Osteoblast (primary cell): ENCODE measurements around the gene SLC51B. TPM values are rescaled to one million over a fixed set of nuclear protein-coding genes. Genes with fewer than 3 reads are reported as not detected.
A peak's percentile ranks its signal among the peaks of the same experiment; 100 is the strongest.

Experiments used
- DNase-seq: peaks from one replicate; pipeline ENCODE4 v3.0.0; 2011; ENCODE audit warnings: low spot score, mixed read lengths; ENCODE audit not compliant: insufficient read length; ENCODE audit errors: missing footprints
- H2AFZ ChIP-seq: 2 replicates; pipeline ENCODE4 v1.6.0; 2011; ENCODE audit warnings: mild to moderate bottlenecking, low read length
- H3K27ac ChIP-seq: 2 replicates; pipeline ENCODE4 v1.5.1; 2011; ENCODE audit warnings: mild to moderate bottlenecking, low read depth, low read length, moderate library complexity
- H3K27me3 ChIP-seq: 2 replicates; pipeline ENCODE4 v1.6.0; 2012; ENCODE audit warnings: mild to moderate bottlenecking, control low read depth, inconsistent platforms, low read length, moderate library complexity; ENCODE audit not compliant: insufficient read depth
- H3K36me3 ChIP-seq: 2 replicates; pipeline ENCODE4 v1.5.1; 2011; ENCODE audit warnings: mild to moderate bottlenecking, low read length, control low read depth, moderate library complexity; ENCODE audit not compliant: insufficient read depth
- H3K4me1 ChIP-seq: 2 replicates; pipeline ENCODE4 v1.5.1; 2011; ENCODE audit warnings: mild to moderate bottlenecking, low read length, control low read depth, moderate library complexity; ENCODE audit not compliant: insufficient read depth
- H3K4me2 ChIP-seq: 2 replicates; pipeline ENCODE4 v1.6.0; 2011; ENCODE audit warnings: mild to moderate bottlenecking, low read length; ENCODE audit not compliant: insufficient read depth
- H3K4me3 ChIP-seq: fragments of 200-600 bp; sonication (generic); 3 replicates; pipeline ENCODE4 v1.5.1; 2012; ENCODE audit warnings: mild to moderate bottlenecking, low read length, inconsistent platforms; ENCODE audit not compliant: insufficient read depth
- H3K79me2 ChIP-seq: 2 replicates; pipeline ENCODE4 v1.6.0; 2012; ENCODE audit warnings: mild to moderate bottlenecking, low read length, control low read depth, inconsistent platforms; ENCODE audit not compliant: insufficient read depth
- H3K9me3 ChIP-seq: 2 replicates; pipeline ENCODE4 v1.5.1; 2011; ENCODE audit warnings: low read depth, low read length, control low read depth
- H4K20me1 ChIP-seq: 2 replicates; pipeline ENCODE4 v1.6.0; 2012; ENCODE audit warnings: mild to moderate bottlenecking, low read length, control low read depth; ENCODE audit not compliant: insufficient read depth
- total RNA-seq: library from RNA; depleted of rRNA; stranded (reverse); fragments of >200 nt; gene quantifications from 2 replicates; pipeline ENCODE4 v1.2.3, GENCODE V29; 2012
- TF ChIP-seq, protein P1 (sequence below): IDR thresholded peaks from 2 replicates; pipeline ENCODE4 v1.5.1; 2011; ENCODE audit warnings: mild to moderate bottlenecking, low read depth, low read length, moderate library complexity; ENCODE audit errors: extremely low read depth

The SLC51B gene
- total RNA-seq, 1 donor = not detected

DNA sequence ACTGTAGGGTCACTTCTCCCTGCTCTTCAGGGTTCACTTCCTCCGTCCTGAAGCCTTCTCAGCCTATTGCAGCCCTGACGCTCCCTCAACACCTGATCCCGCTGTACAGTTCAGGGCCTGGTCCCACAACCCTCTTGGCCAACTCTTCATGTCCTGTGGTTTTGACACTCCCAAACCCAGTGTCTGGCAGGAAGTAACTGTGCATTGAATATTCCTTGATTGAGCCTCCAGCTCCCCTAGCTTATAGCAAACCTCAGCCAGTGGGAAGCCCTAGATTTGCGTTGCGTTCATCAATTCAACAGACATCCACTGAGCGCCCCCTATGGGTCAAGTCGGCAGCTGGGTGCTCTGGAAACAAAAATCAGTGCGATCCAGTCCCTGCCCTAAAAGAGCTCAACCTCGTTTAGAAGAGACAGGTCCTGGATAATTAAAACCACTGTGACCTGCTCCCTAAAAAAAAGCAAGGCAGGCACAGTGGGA is 56.3 kb downstream of the SLC51B start:
- TF ChIP-seq, protein P1, sequence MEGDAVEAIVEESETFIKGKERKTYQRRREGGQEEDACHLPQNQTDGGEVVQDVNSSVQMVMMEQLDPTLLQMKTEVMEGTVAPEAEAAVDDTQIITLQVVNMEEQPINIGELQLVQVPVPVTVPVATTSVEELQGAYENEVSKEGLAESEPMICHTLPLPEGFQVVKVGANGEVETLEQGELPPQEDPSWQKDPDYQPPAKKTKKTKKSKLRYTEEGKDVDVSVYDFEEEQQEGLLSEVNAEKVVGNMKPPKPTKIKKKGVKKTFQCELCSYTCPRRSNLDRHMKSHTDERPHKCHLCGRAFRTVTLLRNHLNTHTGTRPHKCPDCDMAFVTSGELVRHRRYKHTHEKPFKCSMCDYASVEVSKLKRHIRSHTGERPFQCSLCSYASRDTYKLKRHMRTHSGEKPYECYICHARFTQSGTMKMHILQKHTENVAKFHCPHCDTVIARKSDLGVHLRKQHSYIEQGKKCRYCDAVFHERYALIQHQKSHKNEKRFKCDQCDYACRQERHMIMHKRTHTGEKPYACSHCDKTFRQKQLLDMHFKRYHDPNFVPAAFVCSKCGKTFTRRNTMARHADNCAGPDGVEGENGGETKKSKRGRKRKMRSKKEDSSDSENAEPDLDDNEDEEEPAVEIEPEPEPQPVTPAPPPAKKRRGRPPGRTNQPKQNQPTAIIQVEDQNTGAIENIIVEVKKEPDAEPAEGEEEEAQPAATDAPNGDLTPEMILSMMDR = peak; percentile 88
- DNase-seq = peak; percentile 94
- peaks cover 53% of the 10 kb centered on the region for H3K36me3 ChIP-seq
- H3K4me2 ChIP-seq = no peak overlapping the region
- H3K4me1 ChIP-seq = no peaks in the 10 kb centered on the region
- no peak overlapping the region for H2AFZ ChIP-seq
- H4K20me1 ChIP-seq = no peaks in the 10 kb centered on the region
- H3K27ac ChIP-seq = no peak overlapping the region
- no peak overlapping the region for H3K4me3 ChIP-seq
- H3K27me3 ChIP-seq = no peaks in the 10 kb centered on the region
- no peaks in the 10 kb centered on the region for H3K9me3 ChIP-seq
- no peaks in the 10 kb centered on the region for H3K79me2 ChIP-seq

DNA sequence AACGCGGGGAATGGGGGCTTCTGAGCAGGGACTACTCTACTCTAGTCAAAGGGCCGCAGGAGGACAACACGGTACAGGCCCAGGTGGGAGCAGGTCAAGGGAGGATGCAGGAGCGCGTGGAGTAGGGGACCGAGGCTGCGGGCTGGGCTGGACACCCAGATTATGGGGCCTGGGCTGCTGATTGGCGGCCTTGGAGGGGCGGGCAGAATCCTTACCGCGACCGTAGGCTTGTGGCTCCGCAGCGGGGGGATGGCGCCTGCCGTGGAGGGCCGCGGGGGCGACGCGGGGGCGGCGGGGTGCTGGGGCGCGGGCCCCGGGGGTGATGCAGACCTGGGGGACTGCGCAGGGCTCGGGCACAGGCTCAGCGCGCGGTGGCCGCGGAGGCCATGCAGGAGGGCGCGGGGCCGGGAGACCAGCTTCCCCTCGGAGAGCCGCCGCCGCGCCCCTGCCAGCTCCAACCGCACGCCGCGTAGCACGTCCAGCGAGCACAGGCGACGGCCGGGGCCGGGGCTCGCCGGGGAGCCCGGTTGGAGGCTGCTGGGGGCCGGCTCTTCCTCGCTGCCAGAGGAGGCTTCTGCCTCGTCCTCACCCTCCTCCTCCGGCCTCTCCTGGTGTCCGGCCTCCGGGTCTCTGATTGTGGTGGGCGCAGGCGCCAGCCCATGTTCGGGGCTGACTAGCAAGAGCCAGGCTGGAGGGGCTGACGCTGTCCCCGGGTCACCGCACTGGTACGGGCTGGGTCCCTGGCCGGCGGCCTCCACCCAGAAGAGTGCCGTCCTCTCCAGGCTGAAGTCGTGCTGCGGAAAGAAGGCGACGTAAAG is 56.9 kb downstream of the SLC51B start:
- TF ChIP-seq, protein P1 = no peak
- H3K79me2 ChIP-seq = no peaks in the 10 kb centered on the region
- H3K4me2 ChIP-seq = no peak overlapping the region
- H3K27ac ChIP-seq = no peak overlapping the region
- no peaks in the 10 kb centered on the region for H3K4me1 ChIP-seq
- H4K20me1 ChIP-seq = no peaks in the 10 kb centered on the region
- DNase-seq = no peak
- H3K36me3 ChIP-seq = peaks cover 58% of the 10 kb centered on the region
- H3K4me3 ChIP-seq = no peak overlapping the region
- H2AFZ ChIP-seq = no peak overlapping the region
- H3K9me3 ChIP-seq = no peaks in the 10 kb centered on the region
- no peaks in the 10 kb centered on the region for H3K27me3 ChIP-seq

DNA sequence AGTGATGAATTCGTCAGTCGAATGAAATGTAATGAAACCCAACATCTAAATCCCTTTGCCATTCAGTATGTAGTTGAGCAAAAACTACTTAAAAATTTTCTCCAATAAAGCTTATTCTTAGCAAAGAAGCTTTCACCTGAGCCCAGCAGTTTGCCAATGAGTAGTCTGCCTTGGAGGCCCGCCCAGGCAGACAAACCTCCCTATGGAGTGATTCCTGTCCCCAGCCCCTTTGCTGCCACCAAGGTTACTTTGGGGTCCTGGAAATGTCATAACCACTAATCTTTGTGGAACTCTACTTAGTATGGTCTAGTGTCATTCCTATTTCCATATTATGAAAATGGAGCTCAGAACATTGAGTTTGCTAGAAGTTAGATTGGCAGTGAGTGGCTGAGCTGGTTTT is 57.7 kb downstream of the SLC51B start:
- no peaks in the 10 kb centered on the region for H3K79me2 ChIP-seq
- no peaks in the 10 kb centered on the region for H3K9me3 ChIP-seq
- H3K4me1 ChIP-seq = no peaks in the 10 kb centered on the region
- peaks cover 53% of the 10 kb centered on the region for H3K36me3 ChIP-seq
- H4K20me1 ChIP-seq = no peaks in the 10 kb centered on the region
- DNase-seq = peak; percentile 52
- no peak overlapping the region for H3K4me3 ChIP-seq
- no peak overlapping the region for H3K4me2 ChIP-seq
- H3K27ac ChIP-seq = no peak overlapping the region
- TF ChIP-seq, protein P1 = no peak
- H2AFZ ChIP-seq = no peak overlapping the region
- no peaks in the 10 kb centered on the region for H3K27me3 ChIP-seq

Other genes with a start within 250 kb of the SLC51B start
- 6.2 and 9.4 TPM in 2 replicates for gene PIF1, start 219.7 kb upstream of the SLC51B start, total RNA-seq
- gene PLEKHO2, start 203.5 kb upstream of the SLC51B start, total RNA-seq = 38.3 and 41.6 TPM in 2 replicates
- 3.8 and 6.2 TPM in 2 replicates for gene ANKDD1A, start 133.5 kb upstream of the SLC51B start, total RNA-seq
- gene SPG21, start 55.5 kb upstream of the SLC51B start, total RNA-seq = 142 and 164 TPM in 2 replicates
- 24.5 and 31.8 TPM in 2 replicates for gene MTFMT, start 15.7 kb upstream of the SLC51B start, total RNA-seq
- gene RASL12, start 22.6 kb downstream of the SLC51B start, total RNA-seq = under 0.01 and 0.36 TPM in 2 replicates
- not detected in 2 replicates for gene KBTBD13, start 31.4 kb downstream of the SLC51B start, total RNA-seq
- 2.9 and 3.3 TPM in 2 replicates for gene UBAP1L, start 69.8 kb downstream of the SLC51B start, total RNA-seq
- gene PDCD7, start 88.4 kb downstream of the SLC51B start, total RNA-seq = 19.5 and 20.3 TPM in 2 replicates
- gene CLPX, start 140.0 kb downstream of the SLC51B start, total RNA-seq = 39.5 and 46.7 TPM in 2 replicates
- under 0.01 TPM in 2 replicates for gene CILP, start 166.1 kb downstream of the SLC51B start, total RNA-seq
- gene PARP16, start 241.5 kb downstream of the SLC51B start, total RNA-seq = 6.2 and 6.5 TPM in 2 replicates